Uterus (tissue), 2 donors: Measurements from ENCODE around the gene SOX10.

Source experiments
- CTCF ChIP-seq, 4 experiments: fragments of 200-600 bp in 2 of 4; fragments of 450-650 bp in 2 of 4; sonication (generic) in 2 of 4; IDR thresholded peaks; one replicate each; pipeline ENCODE4 v1.5.1; 2016 to 2019; ENCODE audit warnings: antibody characterized with exemption in 4 of 4, mild to moderate bottlenecking in 2 of 4, moderate library complexity in 1 of 4
- POLR2A ChIP-seq, 2 donors: fragments of 450-650 bp; IDR thresholded peaks; one replicate each; pipeline ENCODE4 v1.6.1; 2016; ENCODE audit warnings: antibody characterized with exemption in 2 of 2, mild to moderate bottlenecking in 1 of 2, moderate library complexity in 1 of 2

DNA sequence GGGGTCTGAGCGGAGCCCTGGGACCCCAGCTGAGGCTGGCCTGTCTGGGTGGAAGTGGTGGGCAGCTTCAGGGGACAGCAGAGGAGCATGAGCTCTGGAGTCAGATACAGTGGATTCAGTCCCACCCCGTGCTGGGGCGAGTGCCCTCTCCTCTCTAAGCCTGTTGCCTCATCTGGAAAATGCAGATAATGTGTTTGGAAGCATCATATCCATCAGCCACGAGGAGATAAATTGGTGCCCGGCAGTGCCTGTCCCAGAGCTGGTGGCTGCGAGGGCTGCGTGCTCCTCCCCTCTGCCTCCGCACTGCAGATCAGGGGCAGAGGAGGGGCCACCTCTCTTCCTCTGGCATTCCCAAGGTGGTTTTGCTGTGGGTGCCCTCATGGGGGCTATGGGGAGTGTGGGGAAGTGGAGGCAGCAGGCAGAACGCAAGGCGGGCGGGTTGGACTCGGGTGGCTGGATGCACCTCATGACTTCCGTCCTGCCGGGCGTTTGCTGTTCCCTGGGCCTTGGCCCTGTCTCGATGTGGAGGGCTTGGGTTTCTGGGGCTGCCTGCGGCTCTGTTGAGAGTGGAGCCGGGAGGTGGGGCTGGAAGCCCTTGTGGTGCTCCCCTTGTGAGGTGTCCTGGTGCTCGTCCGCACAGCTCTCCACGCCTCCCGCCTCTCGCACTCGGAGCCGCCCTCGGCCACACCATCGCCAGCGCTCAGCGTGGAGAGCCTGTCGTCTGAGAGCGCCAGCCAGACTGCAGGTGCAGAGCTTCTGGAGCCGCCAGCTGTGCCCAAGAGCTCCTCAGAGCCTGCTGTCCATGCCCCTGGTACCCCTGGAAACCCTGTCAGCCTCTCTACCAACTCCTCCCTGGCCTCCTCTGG is 57.4 kb downstream of the SOX10 start:
- no peak for TF ChIP-seq CTCF (IDR thresholded peaks at IDR 0.05)
- TF ChIP-seq POLR2A (IDR thresholded peaks at IDR 0.05), result no peak
